Activated CD4-positive, alpha-beta memory T cell treated with anti-CD3 and anti-CD28 coated beads, Interleukin-2, amount 10 ng/mL, durations not matched to agents 7 days and 5 days (primary cell): Measurements from ENCODE around the gene TNFSF13B. TPM values are rescaled to one million over a fixed set of nuclear protein-coding genes. Genes with fewer than 3 reads are reported as not detected.
A peak's percentile ranks its signal among the peaks of the same experiment; 100 is the strongest.

Experiments used
- CTCF ChIA-PET: fragments of 350-600 bp; sonication (Branson Sonifier 250); formaldehyde crosslinking; loops from one replicate; lab custom pipeline; 2021; ENCODE audit warnings: antibody characterized with exemption, inconsistent platforms; lab: Charles Lee
- POLR2A ChIA-PET: fragments of 350-600 bp; sonication (Branson Sonifier 250); formaldehyde crosslinking; loops from one replicate; lab custom pipeline; 2021; ENCODE audit warnings: antibody characterized with exemption; lab: Charles Lee
- DNase-seq: peaks from one replicate; pipeline ENCODE4 v3.0.0-alpha.2; 2020
- H3K27ac Mint-ChIP-seq: one replicate; pipeline ENCODE4 v1.8.0; 2021; ENCODE audit warnings: mild to moderate bottlenecking, mixed read lengths
- H3K27me3 Mint-ChIP-seq: one replicate; pipeline ENCODE4 v1.8.0; 2021; ENCODE audit warnings: mixed read lengths
- H3K36me3 Mint-ChIP-seq: one replicate; pipeline ENCODE4 v1.8.0; 2021; ENCODE audit warnings: low read depth, mixed read lengths
- H3K4me1 Mint-ChIP-seq: one replicate; pipeline ENCODE4 v1.8.0; 2021; ENCODE audit warnings: mixed read lengths
- H3K4me3 Mint-ChIP-seq: one replicate; pipeline ENCODE4 v1.8.0; 2021; ENCODE audit warnings: mild to moderate bottlenecking, mixed read lengths
- H3K9me3 Mint-ChIP-seq: one replicate; pipeline ENCODE4 v1.8.0; 2021; ENCODE audit warnings: mixed read lengths
- total RNA-seq, 2 experiments: library from RNA; stranded (reverse); gene quantifications; one replicate each; pipeline ENCODE4 v1.2.3, GENCODE V29; 2021

The TNFSF13B gene
- 10 to 100 TPM; 12.0 to 12.4 TPM for total RNA-seq

GRCh38 chr13:108269601-108270328 is at the start of gene TNFSF13B:
Gene TNFSF13B, plus strand, starts transcription at chr13:108269718. Its CDS starts 178 bp downstream, at chr13:108269896.
- POLR2A ChIA-PET: interaction anchor here (1.2 kb wide), 1 partner anchor 51 kb away, joined by 8 read pairs; the partner anchor contains the start of gene ABHD13
- CTCF ChIA-PET: interaction anchor here (1.1 to 2.8 kb wide), 3 partner anchors 9 to 53 kb away, joined by 3 to 9 read pairs (median 5); no protein-coding TSS in a partner anchor
- Mint-ChIP-seq H3K36me3 (no peaks in the 10 kb centered on the region), H3K4me1 (peaks cover 36% of the 10 kb centered on the region), H3K9me3 (no peaks in the 10 kb centered on the region), H3K4me3 (peak within 1 kb of the TSS; percentile 76), H3K27ac (peak within 1 kb of the TSS; percentile 82), H3K27me3 (no peaks in the 10 kb centered on the region)
- peak; percentile 59 for DNase-seq

- POLR2A ChIA-PET: interaction anchor here (1.0 to 2.6 kb wide), 2 partner anchors 50 to 695 kb away, joined by 3 to 8 read pairs; partner anchors contain the start of gene TNFSF13B
- Mint-ChIP-seq H3K27ac (peak overlapping the region; percentile 40), H3K4me3 (peak overlapping the region; percentile 33), H3K36me3 (peaks cover 8% of the 10 kb centered on the region), H3K4me1 (peaks cover 44% of the 10 kb centered on the region), H3K27me3 (no peaks in the 10 kb centered on the region), H3K9me3 (no peaks in the 10 kb centered on the region)
- DNase-seq: no peak
- CTCF ChIA-PET: interaction anchor here (1.2 kb wide), 1 partner anchor 12 kb away, joined by 3 read pairs; no protein-coding TSS in a partner anchor
Measured at GRCh38 chr13:108220041-108220440, 49.5 kb upstream of the TNFSF13B start.

GRCh38 chr13:108223687-108224503 is 45.6 kb upstream of the TNFSF13B start:
- no peaks in the 10 kb centered on the region for H3K9me3 Mint-ChIP-seq
- no peaks in the 10 kb centered on the region for H3K27me3 Mint-ChIP-seq
- ChIA-PET POLR2A (no interaction called here), CTCF (interaction anchor here (1.2 kb wide), 1 partner anchor 18 kb away, joined by 3 read pairs; no protein-coding TSS in a partner anchor)
- no peak for DNase-seq
- no peak overlapping the region for H3K27ac Mint-ChIP-seq
- H3K4me3 Mint-ChIP-seq: no peak overlapping the region
- H3K4me1 Mint-ChIP-seq: peaks cover 43% of the 10 kb centered on the region
- H3K36me3 Mint-ChIP-seq: no peaks in the 10 kb centered on the region

DNA sequence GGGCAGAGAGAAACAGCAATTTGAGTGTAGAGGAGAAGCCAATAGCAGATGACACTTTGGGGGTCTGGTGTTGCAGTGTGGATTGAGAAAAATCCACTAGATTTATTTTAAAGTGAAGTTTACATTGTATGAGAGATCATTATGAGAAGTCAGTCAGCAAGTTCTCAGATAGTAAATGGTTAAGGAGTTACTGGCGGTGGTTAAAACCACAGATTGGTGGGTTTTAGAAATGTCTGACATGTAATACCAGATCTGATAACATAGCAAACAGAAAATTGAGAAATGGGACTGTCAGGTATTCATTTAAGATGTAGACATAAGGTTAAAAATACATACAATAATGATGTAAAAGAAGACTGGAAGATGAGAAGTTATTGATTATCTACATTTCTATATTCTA is 44.1 kb upstream of the TNFSF13B start:
- H3K4me3 Mint-ChIP-seq: no peak overlapping the region
- H3K4me1 Mint-ChIP-seq: peaks cover 28% of the 10 kb centered on the region
- H3K9me3 Mint-ChIP-seq: no peaks in the 10 kb centered on the region
- no peak for DNase-seq
- ChIA-PET POLR2A (no interaction called here), CTCF (interaction anchor here (0.5 to 1.0 kb wide), 2 partner anchors 44 to 49 kb away, joined by 3 to 5 read pairs; partner anchors contain the start of gene TNFSF13B)
- no peak overlapping the region for H3K27ac Mint-ChIP-seq
- H3K27me3 Mint-ChIP-seq: no peaks in the 10 kb centered on the region
- peaks cover 11% of the 10 kb centered on the region for H3K36me3 Mint-ChIP-seq

- Mint-ChIP-seq H3K9me3 (no peaks in the 10 kb centered on the region), H3K36me3 (peaks cover 11% of the 10 kb centered on the region), H3K27me3 (no peaks in the 10 kb centered on the region), H3K4me3 (no peak overlapping the region), H3K4me1 (peaks cover 24% of the 10 kb centered on the region), H3K27ac (no peak overlapping the region)
- CTCF ChIA-PET: interaction anchor here (0.5 to 1.0 kb wide), 2 partner anchors 43 to 50 kb away, joined by 3 to 5 read pairs; partner anchors contain the start of gene TNFSF13B
- POLR2A ChIA-PET: no interaction called here
- DNase-seq: no peak
Measured at GRCh38 chr13:108226184-108226583, 43.3 kb upstream of the TNFSF13B start.

- Mint-ChIP-seq H3K27me3 (no peaks in the 10 kb centered on the region), H3K36me3 (peaks cover 11% of the 10 kb centered on the region), H3K4me3 (no peak overlapping the region), H3K27ac (no peak overlapping the region), H3K9me3 (no peaks in the 10 kb centered on the region), H3K4me1 (peaks cover 23% of the 10 kb centered on the region)
- DNase-seq: no peak
- ChIA-PET CTCF (no interaction called here), POLR2A (no interaction called here)
Measured at GRCh38 chr13:108227651-108228272, 41.8 kb upstream of the TNFSF13B start.

- no peak overlapping the region for H3K4me3 Mint-ChIP-seq
- no peak for DNase-seq
- peaks cover 11% of the 10 kb centered on the region for H3K36me3 Mint-ChIP-seq
- no peaks in the 10 kb centered on the region for H3K27me3 Mint-ChIP-seq
- no peaks in the 10 kb centered on the region for H3K9me3 Mint-ChIP-seq
- CTCF ChIA-PET: no interaction called here
- H3K4me1 Mint-ChIP-seq: peaks cover 14% of the 10 kb centered on the region
- POLR2A ChIA-PET: no interaction called here
- H3K27ac Mint-ChIP-seq: no peak overlapping the region
Measured at GRCh38 chr13:108230377-108230776, 39.1 kb upstream of the TNFSF13B start.

GRCh38 chr13:108249150-108249549 is 20.4 kb upstream of the TNFSF13B start:
- Mint-ChIP-seq H3K4me3 (no peak overlapping the region), H3K4me1 (no peaks in the 10 kb centered on the region), H3K36me3 (peaks cover 7% of the 10 kb centered on the region), H3K27ac (no peak overlapping the region), H3K9me3 (peaks cover 24% of the 10 kb centered on the region), H3K27me3 (no peaks in the 10 kb centered on the region)
- ChIA-PET CTCF (no interaction called here), POLR2A (no interaction called here)
- DNase-seq: no peak

DNA sequence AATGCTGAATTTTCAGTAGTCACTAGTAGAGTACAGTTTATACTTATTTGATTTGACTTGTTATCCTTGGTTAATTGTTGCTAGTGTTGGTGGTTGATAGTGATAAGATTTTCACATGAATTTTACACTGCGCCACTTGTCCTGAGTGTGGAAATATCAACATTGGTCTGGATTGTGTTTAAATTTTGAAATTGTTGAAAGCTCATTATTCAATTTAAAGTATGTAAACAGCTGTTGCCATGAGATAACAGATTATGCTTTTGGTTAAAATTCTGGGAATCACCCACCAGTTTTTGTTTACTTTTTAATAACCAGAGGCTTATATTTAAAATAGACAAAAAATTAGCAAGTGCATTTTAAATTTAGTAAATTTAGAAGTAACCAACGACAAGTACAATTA is 12.3 kb upstream of the TNFSF13B start:
- no peak for DNase-seq
- no peaks in the 10 kb centered on the region for H3K27me3 Mint-ChIP-seq
- ChIA-PET POLR2A (no interaction called here), CTCF (no interaction called here)
- H3K9me3 Mint-ChIP-seq: no peaks in the 10 kb centered on the region
- H3K36me3 Mint-ChIP-seq: peaks cover 4% of the 10 kb centered on the region
- H3K4me1 Mint-ChIP-seq: no peaks in the 10 kb centered on the region
- H3K27ac Mint-ChIP-seq: no peak overlapping the region
- no peak overlapping the region for H3K4me3 Mint-ChIP-seq

- POLR2A ChIA-PET: no interaction called here
- no peak for DNase-seq
- no peaks in the 10 kb centered on the region for H3K9me3 Mint-ChIP-seq
- no peak overlapping the region for H3K4me3 Mint-ChIP-seq
- CTCF ChIA-PET: no interaction called here
- H3K36me3 Mint-ChIP-seq: no peaks in the 10 kb centered on the region
- peaks cover 13% of the 10 kb centered on the region for H3K4me1 Mint-ChIP-seq
- no peaks in the 10 kb centered on the region for H3K27me3 Mint-ChIP-seq
- no peak overlapping the region for H3K27ac Mint-ChIP-seq
Measured at GRCh38 chr13:108263621-108264355, 5.7 kb upstream of the TNFSF13B start.

DNA sequence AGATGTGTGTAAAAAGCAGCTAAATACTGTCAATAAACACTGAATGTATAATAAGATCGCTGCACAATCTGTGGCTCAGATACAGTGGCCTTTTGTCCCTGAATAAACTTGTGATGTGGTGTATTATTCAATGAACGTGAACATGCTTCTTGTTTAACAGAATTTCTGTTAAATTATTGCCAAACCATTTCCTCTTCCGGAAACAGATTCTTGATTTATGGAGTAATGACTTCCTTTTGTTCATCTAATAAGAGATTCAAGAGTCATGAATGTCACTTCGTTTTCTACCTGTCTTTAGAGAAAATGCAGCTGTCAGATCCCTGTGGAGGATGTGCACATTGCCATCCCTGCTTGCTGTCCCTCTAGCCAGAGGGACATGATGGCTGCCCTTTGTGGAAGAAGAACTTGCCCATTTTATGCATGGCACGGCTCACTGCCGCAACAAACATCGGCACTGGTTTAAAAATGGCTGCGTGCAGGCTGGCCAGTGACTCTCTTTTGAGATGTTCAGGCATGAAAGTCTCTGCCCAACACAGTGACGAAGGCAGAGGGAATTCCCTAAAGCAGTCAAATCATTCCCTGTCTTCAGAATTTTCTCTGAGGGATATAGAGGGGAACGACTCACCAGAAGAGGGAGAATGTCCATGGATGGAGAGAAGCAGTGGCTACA is 3.1 kb upstream of the TNFSF13B start:
- no peaks in the 10 kb centered on the region for H3K36me3 Mint-ChIP-seq
- ChIA-PET CTCF (no interaction called here), POLR2A (no interaction called here)
- no peaks in the 10 kb centered on the region for H3K27me3 Mint-ChIP-seq
- H3K9me3 Mint-ChIP-seq: no peaks in the 10 kb centered on the region
- peaks cover 31% of the 10 kb centered on the region for H3K4me1 Mint-ChIP-seq
- no peak overlapping the region for H3K27ac Mint-ChIP-seq
- DNase-seq: no peak
- H3K4me3 Mint-ChIP-seq: no peak overlapping the region

GRCh38 chr13:108267347-108267746 is 2.2 kb upstream of the TNFSF13B start:
- Mint-ChIP-seq H3K9me3 (no peaks in the 10 kb centered on the region), H3K4me3 (no peak overlapping the region), H3K36me3 (no peaks in the 10 kb centered on the region), H3K27me3 (no peaks in the 10 kb centered on the region), H3K4me1 (peaks cover 34% of the 10 kb centered on the region), H3K27ac (no peak overlapping the region)
- POLR2A ChIA-PET: no interaction called here
- CTCF ChIA-PET: no interaction called here
- no peak for DNase-seq
